ENCODE measurements around the gene UGT1A10.

UGT1A10 gene

DNA sequence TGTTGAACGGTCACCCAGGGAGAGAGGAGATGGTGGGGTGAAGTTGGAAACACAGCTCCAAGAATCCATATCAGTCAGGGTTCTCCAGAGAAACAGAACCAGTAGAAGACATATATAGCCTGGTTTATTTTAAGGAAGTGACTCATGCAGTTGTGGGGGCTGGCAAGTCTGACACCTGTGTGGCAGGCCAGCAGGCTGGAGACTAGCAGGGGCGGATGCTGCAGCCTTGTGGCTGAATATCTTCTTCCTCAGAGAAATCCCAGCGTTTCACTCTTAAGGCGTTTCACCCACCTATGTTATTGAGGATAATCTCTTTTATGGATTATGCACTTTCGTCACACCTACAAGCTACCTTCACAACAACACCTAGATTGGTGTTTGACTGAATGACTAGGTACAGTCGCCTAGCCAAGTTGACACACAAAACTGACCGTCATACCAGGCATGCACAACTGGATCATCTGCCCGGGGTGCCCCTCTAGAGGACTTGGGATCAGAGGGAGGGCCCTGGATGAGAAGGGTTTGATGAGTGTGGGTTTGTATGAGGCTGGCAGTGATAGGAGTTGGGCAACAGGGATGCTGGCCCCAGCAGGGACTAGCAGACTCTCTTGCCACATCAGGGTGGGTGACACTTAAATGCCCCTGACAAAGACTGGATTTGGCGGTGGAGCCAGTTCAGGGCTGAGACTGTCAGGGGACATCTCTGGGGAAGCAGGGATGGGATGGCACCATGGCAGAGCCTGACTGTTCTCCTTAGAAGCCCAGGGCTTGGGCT is 165.3 kb downstream of the UGT1A10 start:
- DNase-seq (ENCODE audit: low read depth in 1 of 2, low spot score in 1 of 2) = no peak

GRCh38 chr2:233802132-233802815 is 166.0 kb downstream of the UGT1A10 start:
- no peak for DNase-seq (ENCODE audit: low read depth in 1 of 2, low spot score in 1 of 2)

GRCh38 chr2:233803292-233803911 is 167.2 kb downstream of the UGT1A10 start:
- no peak for DNase-seq (ENCODE audit: low read depth in 1 of 2, low spot score in 1 of 2)

DNA sequence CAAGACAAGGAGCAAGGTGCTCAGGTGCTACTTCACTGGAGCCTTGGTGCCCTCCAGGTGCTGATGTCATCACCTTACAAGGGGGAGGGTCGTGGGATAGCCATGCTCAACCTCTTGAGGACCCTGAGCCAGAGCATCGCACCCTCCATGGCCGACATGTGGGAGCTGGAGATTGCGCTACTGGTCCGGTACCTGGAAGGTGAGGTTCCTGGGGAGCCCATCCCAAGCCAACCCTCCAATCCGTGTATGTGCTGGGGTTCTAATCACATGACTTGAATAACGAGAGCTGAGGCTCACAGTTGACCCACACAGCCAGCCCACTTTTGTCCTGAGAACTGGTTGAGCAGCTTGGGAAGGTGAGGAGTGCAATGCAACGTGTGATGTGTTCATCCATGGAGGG is 167.7 kb downstream of the UGT1A10 start:
- no peak for DNase-seq (ENCODE audit: low read depth in 1 of 2, low spot score in 1 of 2)

DNA sequence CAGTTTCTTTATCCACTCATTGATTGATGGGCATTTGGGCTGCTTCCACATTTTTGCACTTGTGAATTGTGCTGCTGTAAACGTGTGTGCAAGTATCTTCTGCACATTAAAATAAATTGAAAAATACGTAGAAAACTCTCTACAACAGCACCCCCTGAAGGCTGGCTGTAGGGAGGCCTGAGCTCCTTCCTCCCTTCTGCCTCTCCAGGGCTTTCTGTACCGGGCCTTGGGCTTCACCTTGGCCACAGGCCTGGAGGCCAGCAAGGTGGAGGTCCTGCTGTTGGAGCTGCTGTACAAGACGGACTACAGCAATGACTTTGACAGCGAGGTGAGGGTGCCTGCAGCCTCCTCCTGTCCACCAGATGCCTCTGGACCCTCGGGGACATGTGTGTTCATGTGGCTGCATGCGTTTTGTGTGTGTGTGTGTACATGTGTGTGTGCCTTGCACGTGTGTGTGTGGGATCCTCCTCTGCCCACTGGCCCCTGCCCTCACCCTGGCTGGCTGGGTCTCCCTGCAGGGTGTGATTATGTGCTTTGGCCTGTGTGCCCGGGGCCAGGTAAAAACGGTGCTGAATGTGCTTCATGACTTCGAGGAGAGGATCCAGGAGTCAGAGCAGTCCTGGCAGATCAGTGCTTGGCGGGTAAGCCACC is 171.1 kb downstream of the UGT1A10 start:
- DNase-seq (ENCODE audit: low read depth in 1 of 2, low spot score in 1 of 2) = no peak

GRCh38 chr2:233807966-233808935 is 172.0 kb downstream of the UGT1A10 start:
- DNase-seq (ENCODE audit: low read depth in 1 of 2, low spot score in 1 of 2) = no peak

DNA sequence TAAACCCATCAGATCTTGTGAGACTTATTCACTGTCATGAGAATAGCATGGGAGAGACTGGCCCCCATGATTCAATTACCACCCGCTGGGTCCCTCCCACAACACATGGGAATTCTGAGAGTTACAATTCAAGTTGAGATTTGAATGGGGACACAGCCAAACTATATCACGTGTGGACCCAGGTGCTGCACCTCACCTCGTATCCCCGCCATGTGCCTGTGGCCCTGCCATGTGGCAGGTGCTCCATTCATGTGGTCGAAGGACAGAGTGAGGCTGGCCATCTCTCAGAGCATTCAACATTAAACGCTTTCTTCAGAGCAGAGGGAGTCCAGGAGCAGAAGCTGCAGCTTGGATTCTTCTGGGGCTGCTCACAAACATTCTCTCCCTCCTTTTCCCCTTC is 174.1 kb downstream of the UGT1A10 start:
- no peak for DNase-seq (ENCODE audit: low read depth in 1 of 2, low spot score in 1 of 2)

GRCh38 chr2:233811087-233811486 is 174.8 kb downstream of the UGT1A10 start:
- DNase-seq (ENCODE audit: low read depth in 1 of 2, low spot score in 1 of 2) = no peak

DNA sequence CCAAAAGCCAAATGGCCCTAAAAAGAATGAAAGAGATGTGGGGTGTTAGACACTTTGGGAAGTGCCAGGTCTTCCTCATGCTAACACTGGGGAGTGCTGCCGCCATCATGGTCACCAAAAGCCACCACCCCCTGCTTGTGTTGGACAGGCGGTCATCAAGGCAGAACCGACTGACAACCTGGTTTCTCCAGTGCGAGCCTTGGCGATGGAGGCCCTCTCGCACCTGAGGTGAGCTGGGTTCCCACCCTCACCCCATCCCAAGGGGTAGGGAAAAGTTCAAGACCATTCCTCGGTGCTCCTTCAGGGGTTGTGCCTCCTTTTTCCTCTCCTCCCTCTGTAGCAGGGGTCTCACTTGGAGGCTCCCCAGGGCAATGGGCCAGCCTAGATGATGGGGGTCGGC is 175.5 kb downstream of the UGT1A10 start:
- no peak for DNase-seq (ENCODE audit: low read depth in 1 of 2, low spot score in 1 of 2)

GRCh38 chr2:233813236-233814055 is 177.2 kb downstream of the UGT1A10 start:
- DNase-seq (ENCODE audit: low read depth in 1 of 2, low spot score in 1 of 2) = no peak

- DNase-seq (ENCODE audit: low read depth in 1 of 2, low spot score in 1 of 2) = no peak
Measured at GRCh38 chr2:233814056-233814835, 178.0 kb downstream of the UGT1A10 start.

DNA sequence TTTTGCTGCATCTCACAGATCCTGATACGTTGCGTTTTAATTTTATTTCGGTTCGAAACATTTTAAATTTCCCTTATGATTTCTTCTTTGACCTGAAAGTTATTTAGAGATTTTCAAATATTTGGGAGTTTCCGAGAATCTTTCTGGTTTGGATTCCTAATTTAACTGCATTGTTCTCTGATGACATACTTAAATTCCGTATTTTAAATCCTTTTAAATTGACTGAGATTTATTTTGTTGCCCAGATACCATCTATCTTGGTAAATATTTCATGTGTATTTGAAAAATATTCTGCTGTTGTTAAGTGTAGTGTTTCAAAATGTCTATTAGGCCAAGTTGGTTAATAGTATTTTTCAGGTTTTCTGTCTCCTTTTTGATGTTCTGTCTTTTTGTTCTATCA is 179.6 kb downstream of the UGT1A10 start:
- no peak for DNase-seq (ENCODE audit: low read depth in 1 of 2, low spot score in 1 of 2)

DNA sequence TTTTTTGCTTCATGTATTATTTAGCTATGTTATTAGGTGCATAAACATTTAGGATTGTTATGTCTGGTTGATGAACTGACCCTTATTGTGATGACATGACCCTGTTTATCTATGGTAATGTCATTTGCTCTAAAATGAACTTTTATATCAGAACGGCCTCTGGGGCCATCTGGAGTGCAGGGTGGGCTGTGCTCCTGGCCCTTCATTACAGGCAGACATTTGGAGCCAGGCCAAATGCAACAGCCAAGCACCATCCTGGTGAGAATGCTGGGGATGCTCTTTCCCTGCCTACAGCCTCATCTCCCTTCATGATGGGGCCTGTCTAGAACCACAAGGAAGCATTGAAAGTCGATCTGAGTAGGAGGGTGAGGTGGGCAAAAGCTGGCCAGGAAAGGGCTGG is 180.1 kb downstream of the UGT1A10 start:
- DNase-seq (ENCODE audit: low read depth in 1 of 2, low spot score in 1 of 2) = no peak

- no peak for DNase-seq (ENCODE audit: low read depth in 1 of 2, low spot score in 1 of 2)
Measured at GRCh38 chr2:233816771-233817170, 180.5 kb downstream of the UGT1A10 start.

DNA sequence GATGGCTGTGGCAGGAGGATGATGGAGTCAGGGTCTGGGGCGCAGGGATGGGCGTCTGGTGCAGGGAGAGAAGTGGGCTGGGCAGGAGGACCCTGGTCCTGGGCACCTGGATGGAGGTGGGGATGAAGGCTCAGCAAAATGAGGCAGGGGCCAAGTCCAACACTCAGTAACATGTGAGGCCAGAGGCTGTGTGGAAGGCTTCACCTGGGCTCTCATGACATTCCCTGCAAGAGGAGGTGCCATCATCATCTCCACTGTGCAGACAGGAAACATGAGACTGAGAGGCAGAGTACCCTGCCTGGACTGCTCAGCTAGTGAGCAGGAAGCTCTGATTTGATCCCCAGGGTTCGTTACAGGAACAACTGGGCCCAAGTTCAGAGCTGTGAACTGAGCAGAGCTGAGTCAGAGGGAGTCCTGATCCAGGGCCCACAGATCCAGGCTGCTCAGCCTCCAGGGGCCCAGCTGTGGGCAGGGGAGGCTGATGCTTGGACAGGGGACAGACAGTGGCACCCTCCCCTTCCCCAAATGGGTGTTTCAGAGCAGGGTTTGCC is 181.2 kb downstream of the UGT1A10 start:
- no peak for DNase-seq (ENCODE audit: low read depth in 1 of 2, low spot score in 1 of 2)

- DNase-seq (ENCODE audit: low read depth in 1 of 2, low spot score in 1 of 2) = no peak
Measured at GRCh38 chr2:233817995-233818638, 181.9 kb downstream of the UGT1A10 start.

DNA sequence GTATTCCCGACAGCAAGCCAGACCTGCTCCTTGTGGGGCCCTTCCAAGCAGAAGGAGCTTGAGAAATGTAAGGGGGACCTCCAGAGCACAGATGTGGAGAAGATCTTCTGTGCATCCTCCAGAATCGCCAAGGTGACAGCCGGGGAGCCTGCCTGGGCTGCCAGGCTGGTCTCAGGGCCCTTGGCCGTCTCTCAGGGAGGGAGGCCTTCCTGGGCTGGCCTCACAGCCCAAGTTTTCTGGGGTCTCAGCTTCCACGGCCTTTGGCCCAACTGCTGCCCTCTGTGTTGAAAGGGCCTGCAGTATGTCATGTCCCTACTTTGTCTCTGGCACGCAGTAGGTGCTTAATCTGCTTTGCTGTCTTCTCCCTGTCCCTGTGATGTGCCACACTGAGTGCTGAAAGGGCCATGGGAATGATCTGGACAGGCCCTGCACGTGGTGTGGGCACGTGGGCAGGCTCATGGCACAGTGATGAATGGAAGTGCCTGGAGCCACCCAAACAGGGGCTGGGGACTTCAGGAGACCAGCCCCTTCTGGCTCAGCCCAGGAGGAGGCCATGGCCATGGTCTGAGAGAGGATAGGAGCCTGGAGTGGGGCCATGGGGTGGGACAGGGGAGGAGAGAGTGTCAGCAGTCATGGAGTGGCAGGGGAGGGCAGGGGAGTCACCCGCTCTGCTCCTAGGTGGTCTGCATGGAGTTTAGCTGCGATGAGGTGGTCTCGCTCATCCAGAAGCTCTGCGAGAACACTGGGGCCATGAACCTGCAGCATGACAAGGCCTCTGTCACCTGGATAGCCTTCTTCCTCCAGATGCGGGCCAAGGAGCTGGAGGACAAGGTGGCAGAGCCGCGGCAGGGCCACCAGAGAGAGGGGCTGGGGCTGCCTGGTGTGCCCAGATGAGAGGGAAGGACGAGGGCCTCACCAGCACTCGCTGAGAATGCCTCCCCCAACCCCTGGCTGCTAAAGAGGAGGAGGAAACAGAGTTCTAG is 182.7 kb downstream of the UGT1A10 start:
- no peak for DNase-seq (ENCODE audit: low read depth in 1 of 2, low spot score in 1 of 2)

Data from activated T-helper 1 cell treated with anti-CD3 and anti-CD28 coated beads, Interleukin-2, amount 50 U/mL, for 16 hours (primary cell).